Peyer's patch (tissue), 4 donors: Measurements from ENCODE around the gene FREM1. TPM values are rescaled to one million over a fixed set of nuclear protein-coding genes. Genes with fewer than 3 reads are reported as not detected.

ENCODE experiments used
- DNase-seq, 3 donors: peaks; one replicate each; pipeline ENCODE4 v3.0.0-alpha.2; 2017 to 2019
- H3K27ac ChIP-seq, 4 donors: fragments of 200-600 bp; sonication (generic); one replicate each; pipeline ENCODE4 v1.5.1; 2016 to 2019
- H3K27me3 ChIP-seq, 2 donors: fragments of 200-600 bp; sonication (generic); one replicate each; pipeline ENCODE4 v1.5.1; 2019
- H3K36me3 ChIP-seq, 3 donors: fragments of 200-600 bp; sonication (generic); one replicate each; pipeline ENCODE4 v1.5.1; 2016 to 2019
- H3K4me1 ChIP-seq, 4 donors: fragments of 200-600 bp; sonication (generic); one replicate each; pipeline ENCODE4 v1.5.1; 2016 to 2019
- H3K4me3 ChIP-seq, 4 donors: fragments of 200-600 bp; sonication (generic); 1 replicate in 3 of 4; 2 replicates in 1 of 4; pipeline ENCODE4 v1.5.1; 2016 to 2019; ENCODE audit warnings: mild to moderate bottlenecking in 1 of 4
- H3K9me3 ChIP-seq, 4 donors: fragments of 200-600 bp; sonication (generic); one replicate each; pipeline ENCODE4 v1.5.1; 2016 to 2019; ENCODE audit warnings: mild to moderate bottlenecking in 1 of 4
- POLR2A ChIP-seq, 2 donors: fragments of 450-650 bp; IDR thresholded peaks; one replicate each; pipeline ENCODE4 v1.5.1; 2017; ENCODE audit warnings: antibody characterized with exemption in 2 of 2, mild to moderate bottlenecking in 2 of 2, moderate library complexity in 2 of 2
- total RNA-seq, 4 donors: library from RNA; depleted of rRNA; stranded (reverse); fragments of >200 nt; gene quantifications; one replicate each; pipeline ENCODE4 v1.1.0, GENCODE V29; 2016
- TF ChIP-seq, protein P1 (sequence below), 6 experiments: fragments of 450-650 bp in 4 of 6; fragments of 200-600 bp in 2 of 6; sonication (generic) in 1 of 6; IDR thresholded peaks; one replicate each; pipeline ENCODE4 v1.5.1; 2017 to 2019; ENCODE audit warnings: antibody characterized with exemption in 6 of 6, mild to moderate bottlenecking in 3 of 6, moderate library complexity in 1 of 6

FREM1 gene
- total RNA-seq, 4 donors from 2014 or later: 31.4 to 108 (median 54.0) TPM

DNA sequence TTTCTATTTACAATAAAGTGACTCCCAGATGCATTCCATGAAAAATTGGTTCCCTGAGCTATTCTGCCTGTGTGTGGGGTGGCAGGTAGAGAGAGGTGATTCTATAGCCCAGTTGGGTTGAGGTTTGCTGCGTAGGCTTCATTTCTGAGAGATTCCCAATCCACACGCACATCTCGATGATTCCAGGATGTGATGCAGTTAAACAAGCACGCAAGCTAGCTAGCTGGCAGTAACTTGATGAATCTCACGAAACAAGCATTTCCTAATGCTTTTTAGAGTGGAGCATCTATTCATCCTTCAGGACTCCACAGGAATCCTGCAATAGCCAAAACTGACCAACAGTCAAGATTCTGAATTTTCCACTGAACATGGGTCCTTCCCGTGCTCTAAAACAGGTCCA lies 143.9 kb downstream of the FREM1 start:
- no peak for DNase-seq
- TF ChIP-seq, protein P1, sequence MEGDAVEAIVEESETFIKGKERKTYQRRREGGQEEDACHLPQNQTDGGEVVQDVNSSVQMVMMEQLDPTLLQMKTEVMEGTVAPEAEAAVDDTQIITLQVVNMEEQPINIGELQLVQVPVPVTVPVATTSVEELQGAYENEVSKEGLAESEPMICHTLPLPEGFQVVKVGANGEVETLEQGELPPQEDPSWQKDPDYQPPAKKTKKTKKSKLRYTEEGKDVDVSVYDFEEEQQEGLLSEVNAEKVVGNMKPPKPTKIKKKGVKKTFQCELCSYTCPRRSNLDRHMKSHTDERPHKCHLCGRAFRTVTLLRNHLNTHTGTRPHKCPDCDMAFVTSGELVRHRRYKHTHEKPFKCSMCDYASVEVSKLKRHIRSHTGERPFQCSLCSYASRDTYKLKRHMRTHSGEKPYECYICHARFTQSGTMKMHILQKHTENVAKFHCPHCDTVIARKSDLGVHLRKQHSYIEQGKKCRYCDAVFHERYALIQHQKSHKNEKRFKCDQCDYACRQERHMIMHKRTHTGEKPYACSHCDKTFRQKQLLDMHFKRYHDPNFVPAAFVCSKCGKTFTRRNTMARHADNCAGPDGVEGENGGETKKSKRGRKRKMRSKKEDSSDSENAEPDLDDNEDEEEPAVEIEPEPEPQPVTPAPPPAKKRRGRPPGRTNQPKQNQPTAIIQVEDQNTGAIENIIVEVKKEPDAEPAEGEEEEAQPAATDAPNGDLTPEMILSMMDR (IDR thresholded peaks at IDR 0.05): no peak
- no peak for TF ChIP-seq POLR2A (IDR thresholded peaks at IDR 0.05)
- H3K36me3 ChIP-seq: peaks cover 0 to 4% (median 0%) of the 10 kb centered on the region in 3 donors

DNA sequence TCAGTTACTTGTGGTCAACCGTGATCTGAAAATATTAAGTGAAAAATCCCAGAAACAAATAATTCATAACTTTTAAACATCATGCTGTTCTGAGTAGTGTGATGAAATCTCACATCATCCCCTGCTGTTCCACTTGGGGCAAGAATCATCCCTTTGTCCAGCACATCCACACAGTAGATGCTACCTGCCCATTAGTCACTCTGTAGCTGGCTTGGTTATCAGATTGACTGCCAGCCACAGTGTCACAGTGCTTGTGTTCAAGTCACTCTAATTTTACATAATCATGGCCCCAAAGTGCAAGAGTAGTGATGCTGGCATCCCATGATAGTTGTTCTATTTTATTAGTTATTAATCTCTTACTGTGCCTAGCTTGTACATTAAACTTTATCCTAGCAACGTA lies 148.6 kb downstream of the FREM1 start:
- H3K27me3 ChIP-seq: no peaks in the 10 kb centered on the region
- TF ChIP-seq POLR2A (IDR thresholded peaks at IDR 0.05): no peak
- H3K4me1 ChIP-seq: no peaks in the 10 kb centered on the region
- peaks cover 0 to 7% (median 0%) of the 10 kb centered on the region in 3 donors for H3K36me3 ChIP-seq
- no peak overlapping the region for H3K27ac ChIP-seq
- no peak overlapping the region for H3K4me3 ChIP-seq
- DNase-seq: no peak
- no peaks in the 10 kb centered on the region for H3K9me3 ChIP-seq

More for the DNA sequence above, 143.9 kb downstream of the FREM1 start:
- H3K4me1 ChIP-seq: no peaks in the 10 kb centered on the region
- H3K9me3 ChIP-seq: no peaks in the 10 kb centered on the region
- no peaks in the 10 kb centered on the region for H3K27me3 ChIP-seq
- no peak overlapping the region for H3K4me3 ChIP-seq
- H3K27ac ChIP-seq: no peak overlapping the region

DNA sequence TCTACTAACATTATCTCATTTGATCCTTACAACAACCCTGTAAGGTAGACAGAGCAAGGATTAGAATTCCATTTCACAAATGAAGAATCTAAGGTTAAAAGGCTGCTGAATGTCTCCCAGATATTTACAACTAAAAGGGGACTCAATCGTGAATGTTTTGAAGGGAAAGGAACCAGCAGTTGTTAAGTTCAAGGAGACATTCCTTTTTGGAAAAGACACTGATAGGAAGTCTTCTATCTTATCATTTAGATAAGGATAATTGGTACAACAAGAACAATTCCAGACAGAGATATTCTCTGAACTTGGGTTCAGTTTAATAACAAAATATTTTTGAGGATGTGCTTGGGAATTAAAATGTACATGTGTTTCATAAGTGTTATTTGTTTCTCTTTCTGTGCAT lies 150.2 kb downstream of the FREM1 start:
- no peaks in the 10 kb centered on the region for H3K4me1 ChIP-seq
- H3K27ac ChIP-seq: no peak overlapping the region
- H3K27me3 ChIP-seq: no peaks in the 10 kb centered on the region
- no peak overlapping the region for H3K4me3 ChIP-seq
- H3K36me3 ChIP-seq: peaks cover 0 to 14% (median 0%) of the 10 kb centered on the region in 3 donors
- no peaks in the 10 kb centered on the region for H3K9me3 ChIP-seq
- TF ChIP-seq, protein P1 (IDR thresholded peaks at IDR 0.05): no peak
- TF ChIP-seq POLR2A (IDR thresholded peaks at IDR 0.05): no peak
- DNase-seq: no peak

DNA sequence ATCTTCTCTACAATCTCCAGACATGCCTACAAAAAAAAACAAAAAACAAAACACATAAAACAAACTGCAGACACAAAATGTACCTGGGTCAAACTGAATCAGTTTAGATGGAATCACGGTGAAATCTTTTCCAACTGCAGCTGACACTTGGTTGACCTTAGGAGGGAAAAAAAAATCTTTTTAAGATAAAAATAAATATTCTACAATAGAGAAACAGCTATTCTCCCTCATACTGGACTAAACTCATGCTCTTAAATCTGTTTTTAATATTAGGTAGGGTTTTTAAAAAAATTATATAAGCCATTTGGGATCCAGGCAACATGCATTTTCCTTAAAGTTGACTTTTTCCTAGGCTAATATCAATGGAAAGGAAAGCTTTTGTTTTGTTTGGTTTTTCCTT lies 153.9 kb downstream of the FREM1 start:
- no peak overlapping the region for H3K27ac ChIP-seq
- H3K4me3 ChIP-seq: no peak overlapping the region
- no peaks in the 10 kb centered on the region for H3K9me3 ChIP-seq
- DNase-seq: no peak
- peaks cover 0 to 15% (median 0%) of the 10 kb centered on the region in 3 donors for H3K36me3 ChIP-seq
- H3K27me3 ChIP-seq: no peaks in the 10 kb centered on the region
- no peaks in the 10 kb centered on the region for H3K4me1 ChIP-seq
- TF ChIP-seq, protein P1 (IDR thresholded peaks at IDR 0.05): no peak
- TF ChIP-seq POLR2A (IDR thresholded peaks at IDR 0.05): no peak

DNA sequence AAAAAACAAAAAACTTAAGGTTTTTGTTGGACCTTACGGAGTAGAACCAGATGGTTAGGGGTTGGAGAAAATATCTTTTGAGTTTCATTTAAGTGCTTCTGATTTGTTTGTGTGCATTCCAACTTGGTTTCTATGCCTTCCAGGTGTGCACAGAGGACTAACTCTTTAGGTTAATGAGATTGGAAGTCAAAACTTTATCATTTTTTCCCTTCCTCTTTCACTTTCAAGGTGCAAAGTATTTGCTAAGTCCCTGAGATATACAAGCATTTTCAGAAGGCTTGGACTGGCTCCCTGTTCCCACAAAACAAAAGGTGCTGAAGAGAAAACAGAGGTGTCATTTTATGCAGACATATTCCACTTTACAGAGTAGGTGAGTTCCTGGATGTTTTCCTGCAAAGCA lies 157.4 kb downstream of the FREM1 start:
- Histone ChIP-seq H3K4me3 (no peak overlapping the region), H3K36me3 (peaks cover 0 to 14% (median 0%) of the 10 kb centered on the region in 3 donors), H3K9me3 (no peaks in the 10 kb centered on the region), H3K4me1 (no peaks in the 10 kb centered on the region), H3K27ac (no peak overlapping the region), H3K27me3 (no peaks in the 10 kb centered on the region)
- no peak for DNase-seq
- no peak for TF ChIP-seq POLR2A (IDR thresholded peaks at IDR 0.05)
- TF ChIP-seq, protein P1 (IDR thresholded peaks at IDR 0.05): no peak

DNA sequence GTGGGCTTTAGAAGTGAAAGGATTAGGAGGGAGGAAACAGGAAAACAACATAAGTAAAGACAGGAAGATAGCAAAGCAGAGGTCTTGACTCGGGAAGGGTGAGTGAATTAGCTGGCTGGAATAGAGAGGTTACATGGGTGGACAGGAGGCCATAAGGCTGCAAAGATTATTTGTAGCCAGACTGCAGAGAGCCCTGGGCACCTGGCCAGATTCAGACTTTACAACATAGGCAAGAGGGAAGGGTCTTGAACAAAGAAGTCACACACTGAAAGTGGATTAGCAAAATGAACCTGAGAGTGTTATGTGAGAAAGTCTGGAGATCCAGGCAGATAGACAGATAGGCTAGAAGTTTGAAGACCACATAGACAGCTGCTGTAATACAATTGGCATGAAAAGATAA lies 158.0 kb downstream of the FREM1 start:
- H3K27me3 ChIP-seq: no peaks in the 10 kb centered on the region
- no peaks in the 10 kb centered on the region for H3K9me3 ChIP-seq
- H3K4me3 ChIP-seq: no peak overlapping the region
- H3K36me3 ChIP-seq: peaks cover 0 to 12% (median 0%) of the 10 kb centered on the region in 3 donors
- no peak for DNase-seq
- TF ChIP-seq, protein P1 (IDR thresholded peaks at IDR 0.05): no peak
- TF ChIP-seq POLR2A (IDR thresholded peaks at IDR 0.05): no peak
- no peak overlapping the region for H3K27ac ChIP-seq
- H3K4me1 ChIP-seq: no peaks in the 10 kb centered on the region
